ENCODE data around the gene INPP4A. TPM values are rescaled to one million over a fixed set of nuclear protein-coding genes. Genes with fewer than 3 reads are reported as not detected.
A peak's percentile ranks its signal among the peaks of the same experiment; 100 is the strongest.

The INPP4A gene
- total and polyA plus RNA-seq, 10 of the 15 experiments (the other 5 are each of a cell fraction or from before 2014, with no cell fraction given) = 4.7 to 62.3 (median 36.9) TPM

GRCh38 chr2:98473995-98474780 lies 29.5 kb downstream of the INPP4A start (continued):
- TF ChIP-seq CUX1 (IDR thresholded peaks at IDR 0.05; ENCODE audit: insufficient replicate concordance, low read depth, low read length) (no peak), SUZ12 (IDR thresholded peaks at IDR 0.05; ENCODE audit: unreplicated experiment) (no peak), YY1 (IDR thresholded peaks at IDR 0.05; ENCODE audit: low read depth, low read length) (no peak), MTA3 (IDR thresholded peaks at IDR 0.05; ENCODE audit: borderline replicate concordance, low read length) (no peak), PBX3 (IDR thresholded peaks at IDR 0.05; ENCODE audit: insufficient replicate concordance, low read depth, low read length) (no peak), FOXK2 (IDR thresholded peaks at IDR 0.05) (no peak), ATF7 (IDR thresholded peaks at IDR 0.05; ENCODE audit: low read depth) (0 out of 2 replicates have a peak, but pooled peaks have one; percentile 37), MAX (IDR thresholded peaks at IDR 0.05; ENCODE audit: low read depth, low read length) (0 out of 2 replicates have a peak, but pooled peaks have one; percentile 42), BCLAF1 (IDR thresholded peaks at IDR 0.05) (no peak), IKZF2 (IDR thresholded peaks at IDR 0.05) (peak; percentile 66 to 73; a peak in 3 of 4 replicates), RB1 (IDR thresholded peaks at IDR 0.05; ENCODE audit: borderline replicate concordance) (no peak), HCFC1 (IDR thresholded peaks at IDR 0.05; ENCODE audit: low read length) (no peak), IRF4 (IDR thresholded peaks at IDR 0.05; ENCODE audit: low read depth, low read length) (no peak), MTA2 (IDR thresholded peaks at IDR 0.05; ENCODE audit: low read depth) (peak; percentile 17; the same call in 1 of the 2 replicates), SMARCA5 (IDR thresholded peaks at IDR 0.05) (no peak), NKRF (conservative IDR thresholded peaks at IDR 0.05) (no peak), CREM (IDR thresholded peaks at IDR 0.05; ENCODE audit: low read depth) (0 out of 2 replicates have a peak, but pooled peaks have one; percentile 8)

Measured in GM12878 (cell line).